HepG2 (cell line): ENCODE results near the gene XKR3. TPM values are rescaled to one million over a fixed set of nuclear protein-coding genes. Genes with fewer than 3 reads are reported as not detected.
A peak's percentile ranks its signal among the peaks of the same experiment; 100 is the strongest.
"Not testable (repeated sequence)": the region's sequence is repeated elsewhere in the genome, so short reads cannot be mapped to it uniquely, and the experiment has no call there.

Source experiments
- ATAC-seq: fragments of 200-7000 bp; cut with Tn5 transposase; 3 replicates; pipeline ENCODE4 v1.9.1; 2020; ENCODE audit warnings: mild to moderate bottlenecking, moderate library complexity
- Bru-seq: library from RNA; stranded (reverse); fragments of 400-500 nt; gene quantifications from one replicate; lab custom pipeline; 2021; lab: Mats Ljungman, UMichigan
- BruChase-seq, 2 experiments: library from RNA; stranded (reverse); fragments of 400-500 nt; gene quantifications; one replicate each; lab custom pipeline; 2021; lab: Mats Ljungman, UMichigan
- BruUV-seq: library from RNA; stranded (reverse); fragments of 400-500 nt; replicated peaks from 2 replicates; lab custom pipeline; 2021; lab: Mats Ljungman, UMichigan
- CTCF ChIA-PET: fragments of 300-600 bp; formaldehyde crosslinking; extraction: SDS; loops from one replicate; lab custom pipeline; 2021; ENCODE audit warnings: low total read pairs, inconsistent platforms, low intra/inter-chr PET ratio; lab: Yijun Ruan, JAX
- POLR2A ChIA-PET: fragments of 350-600 bp; sonication (Branson Sonifier 250); formaldehyde crosslinking; loops from one replicate; lab custom pipeline; 2020; ENCODE audit warnings: antibody characterized with exemption, inconsistent platforms; lab: Yijun Ruan, JAX
- DNase-seq: peaks from one replicate; pipeline ENCODE4 v3.0.0-alpha.2; 2015; ENCODE audit warnings: low spot score
- FAIRE-seq: peaks from 3 replicates; lab custom pipeline; 2011; peaks lifted over from hg19 to GRCh38; lab: Jason Lieb, UNC
- H2AFZ ChIP-seq: one replicate; pipeline ENCODE4 v1.6.1; 2011; ENCODE audit warnings: low read length, inconsistent platforms
- H3K27ac ChIP-seq: fragments of 300-600 bp; 3 replicates; pipeline ENCODE4 v1.8.0; 2011; ENCODE audit warnings: mixed run types, mild to moderate bottlenecking, mixed read lengths, low read length, inconsistent platforms; ENCODE audit not compliant: insufficient read depth; ENCODE audit errors: extremely low read length
- H3K27me3 ChIP-seq, 2 experiments: fragments of 200-600 bp in 1 of 2; 2 replicates in 1 of 2; 3 replicates in 1 of 2; pipeline versions ENCODE4 v1.6.0 to v1.8.0; 2011; ENCODE audit warnings: low read length in 2 of 2, mild to moderate bottlenecking in 2 of 2, moderate library complexity in 2 of 2, inconsistent platforms in 1 of 2; ENCODE audit not compliant: insufficient read depth in 2 of 2, control insufficient read depth in 1 of 2
- H3K36me3 ChIP-seq, 2 experiments: fragments of 200-600 bp in 1 of 2; replicated peaks in 1 of 2; 2 replicates in 1 of 2; 3 replicates in 1 of 2; pipeline versions ENCODE4 v1.5.1 to v1.8.0; 2011; ENCODE audit warnings: low read length in 2 of 2, inconsistent platforms in 1 of 2; ENCODE audit not compliant: insufficient read depth in 2 of 2, control insufficient read depth in 1 of 2
- H3K4me1 ChIP-seq: 2 replicates; pipeline ENCODE4 v1.5.1; 2012; ENCODE audit warnings: low read length, inconsistent platforms; ENCODE audit not compliant: insufficient read depth
- H3K4me2 ChIP-seq: 2 replicates; pipeline ENCODE4 v1.6.0; 2011; ENCODE audit warnings: low read depth, low read length, inconsistent platforms
- H3K4me3 ChIP-seq, 3 experiments: fragments of 200-600 bp in 1 of 3; sonication (generic), shearing (Covaris generic) in 1 of 3; replicated peaks in 1 of 3; 2 replicates each; pipeline ENCODE4 v1.5.1; 2011 to 2016; ENCODE audit warnings: low read length in 3 of 3, inconsistent platforms in 2 of 3, low read depth in 2 of 3, mild to moderate bottlenecking in 2 of 3, control low read depth in 1 of 3, mixed read lengths in 1 of 3; ENCODE audit not compliant: insufficient read depth in 1 of 3
- H3K79me2 ChIP-seq: one replicate; pipeline ENCODE4 v1.6.1; 2011; ENCODE audit warnings: low read length, inconsistent platforms; ENCODE audit not compliant: insufficient read depth
- H3K9ac ChIP-seq: 2 replicates; pipeline ENCODE4 v1.6.0; 2011; ENCODE audit warnings: mild to moderate bottlenecking, low read depth, low read length, inconsistent platforms; ENCODE audit not compliant: insufficient read depth
- H3K9me3 ChIP-seq: 2 replicates; pipeline ENCODE4 v1.5.1; 2012; ENCODE audit warnings: mild to moderate bottlenecking, low read length
- H4K20me1 ChIP-seq: 2 replicates; pipeline ENCODE4 v1.6.0; 2011; ENCODE audit warnings: inconsistent platforms, mild to moderate bottlenecking, low read length, moderate library complexity; ENCODE audit not compliant: insufficient read depth
- FOSL2 ChIP-seq: sonication (generic); formaldehyde crosslinking; IDR thresholded peaks from 2 replicates; pipeline ENCODE4 v1.4.0; 2020; ENCODE audit warnings: missing genetic modification reagents
- WGBS: methylation state at CpG from one replicate; pipeline ENCODE4 v1.1.6; 2017; ENCODE audit warnings: low lambda C conversion rate; 5-methylcytosine and 5-hydroxymethylcytosine counted together
- in situ Hi-C: cut with HindIII; loops from 2 replicates; pipeline ENCODE4 v1.10.0; 2017; ENCODE audit warnings: low pct_unique_long_range_greater_than_20kb; ENCODE audit not compliant: extremely low pct_ligation_motif_present
- intact Hi-C: fragments of 100-400 bp; cut with micrococcal nuclease; formaldehyde crosslinking; loops from one replicate; pipeline ENCODE4 v1.10.0; 2022; ENCODE audit not compliant: unreplicated experiment
- long read RNA-seq, 2 experiments: library from RNA in 1 of 2; library from polyadenylated mRNA in 1 of 2; stranded (forward) in 1 of 2; unstranded in 1 of 2; transcript quantifications; one replicate each; pipeline ENCODE4 v2.0.0, GENCODE V29; 2019 to 2022
- polyA minus RNA-seq, 3 experiments: library from RNA; depleted of rRNA, polyadenylated mRNA; stranded (reverse); fragments of >200 nt; gene quantifications; 2 replicates each; pipeline ENCODE4 v1.2.3, GENCODE V29; 2011; ENCODE audit warnings: low replicate concordance in 1 of 3
- polyA plus RNA-seq, 8 experiments: library from polyadenylated mRNA; depleted of rRNA in 3 of 8; stranded (reverse) in 7 of 8; unstranded in 1 of 8; fragments of >200 nt; fragmentation: Illumina TruSeq in 4 of 8; extraction: Trizol in 4 of 8; gene quantifications; 2 replicates each; pipeline versions ENCODE4 v1.2.1 to v1.2.3, GENCODE V29; 2011 to 2016; ENCODE audit warnings: low read depth in 4 of 8, missing spikeins in 1 of 8, mixed read lengths in 1 of 8; ENCODE audit not compliant: insufficient read depth in 1 of 8
- total RNA-seq, 5 experiments: library from RNA; depleted of rRNA; stranded (reverse); fragments of >200 nt; fragmentation: Illumina TruSeq; extraction: Trizol; gene quantifications; 2 replicates each; pipeline ENCODE4 v1.2.3, GENCODE V29; 2016; ENCODE audit warnings: low read depth in 1 of 5
- TF ChIP-seq, protein P1 (sequence below): sonication (generic); formaldehyde crosslinking; IDR thresholded peaks from 2 replicates; pipeline ENCODE4 v1.8.0; 2022; ENCODE audit warnings: missing genetic modification reagents, mild to moderate bottlenecking, moderate library complexity, borderline replicate concordance

Gene XKR3
- total RNA-seq (2016; rRNA removed; fragmentation: Illumina TruSeq; extraction: Trizol) (not detected in 2 replicates), polyA plus RNA-seq (2011; rRNA removed) (not detected in 2 replicates), polyA minus RNA-seq (2011; rRNA and poly(A)+ RNA removed; ENCODE audit: low replicate concordance) (not detected in 2 replicates), Bru-seq, nascent RNA (not detected), BruChase-seq, experiment 1, labeled RNA remaining after a 6-hour chase (not detected), BruChase-seq, experiment 2, labeled RNA remaining after a 2-hour chase (percentile 3 among the genes with signal in this experiment)
- total RNA-seq (2016; cell fraction: cytosol; rRNA removed; fragmentation: Illumina TruSeq; extraction: Trizol; ENCODE audit: low read depth) = not detected in 2 replicates
- total RNA-seq (2016; cell fraction: insoluble cytoplasmic fraction; rRNA removed; fragmentation: Illumina TruSeq; extraction: Trizol) = not detected in 2 replicates
- total RNA-seq (2016; cell fraction: membrane; rRNA removed; fragmentation: Illumina TruSeq; extraction: Trizol) = not detected in 2 replicates
- total RNA-seq (2016; cell fraction: nucleus; rRNA removed; fragmentation: Illumina TruSeq; extraction: Trizol) = not detected in 2 replicates
- polyA plus RNA-seq (2011; cell fraction: cytosol; rRNA removed) = not detected in 2 replicates
- polyA plus RNA-seq (2011; cell fraction: nucleus; rRNA removed) = not detected in 2 replicates
- polyA plus RNA-seq (2012) = not detected in 2 replicates
- polyA plus RNA-seq (2016; cell fraction: cytosol; fragmentation: Illumina TruSeq; extraction: Trizol; ENCODE audit: low read depth) = not detected in 2 replicates
- not detected in 2 replicates for polyA plus RNA-seq (2016; cell fraction: insoluble cytoplasmic fraction; fragmentation: Illumina TruSeq; extraction: Trizol; ENCODE audit: low read depth)
- polyA plus RNA-seq (2016; cell fraction: membrane; fragmentation: Illumina TruSeq; extraction: Trizol; ENCODE audit: low read depth) = not detected in 2 replicates
- polyA plus RNA-seq (2016; cell fraction: nucleus; fragmentation: Illumina TruSeq; extraction: Trizol; ENCODE audit: insufficient read depth, low read depth) = not detected in 2 replicates
- polyA minus RNA-seq (2011; cell fraction: cytosol; rRNA and poly(A)+ RNA removed) = not detected in 2 replicates
- not detected in 2 replicates for polyA minus RNA-seq (2011; cell fraction: nucleus; rRNA and poly(A)+ RNA removed)
- long read RNA-seq, experiment 1 = 0 reads
- long read RNA-seq, experiment 2 = 0 reads

DNA sequence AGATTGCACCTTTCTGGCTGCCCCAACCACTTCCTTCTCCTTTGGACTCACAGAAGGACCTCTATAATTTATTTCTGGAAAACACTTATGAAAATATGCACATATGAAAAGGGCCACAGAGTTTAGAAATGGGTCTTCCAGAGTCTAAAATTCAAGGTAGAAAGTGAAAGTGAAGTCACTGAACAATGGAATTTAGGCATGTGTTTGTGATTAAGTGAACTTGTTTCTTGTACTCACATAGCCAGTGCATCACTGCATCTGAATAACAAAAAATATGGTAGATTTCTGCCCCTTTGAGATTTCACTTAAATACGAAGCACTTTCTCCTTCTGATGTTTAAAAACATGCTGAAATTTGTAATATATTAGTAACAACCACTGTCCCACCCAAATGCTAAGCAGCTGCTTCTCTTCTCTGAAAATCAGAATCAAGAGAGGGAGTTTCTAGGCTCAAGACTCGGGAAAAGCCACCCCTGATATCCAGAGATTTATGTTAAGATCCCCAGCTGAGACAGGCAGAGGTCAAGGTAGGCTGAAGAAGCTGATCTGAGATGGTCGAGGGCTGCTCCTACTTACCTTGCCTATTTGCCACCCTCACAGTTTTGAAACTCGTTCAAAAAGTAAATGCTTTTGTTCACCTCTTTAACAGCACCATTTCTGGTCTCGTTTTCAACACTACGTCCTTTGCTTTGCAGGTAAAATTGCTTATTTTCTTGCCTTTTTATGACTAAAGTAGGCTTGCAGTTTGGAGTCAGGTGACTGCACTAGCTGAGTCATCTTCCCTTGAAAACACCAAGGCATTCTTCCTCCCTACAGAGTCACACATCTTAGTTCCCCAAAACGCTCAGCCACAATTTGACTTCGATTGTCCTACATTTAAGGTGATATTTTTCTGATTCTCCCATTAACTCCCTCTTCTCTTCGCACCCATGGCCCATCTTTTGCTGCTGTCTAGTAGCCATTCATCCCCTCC is at the start of gene XKR3:
Gene XKR3 (minus strand): TSS at position 696 of the 972 bp plus-strand sequence. CDS start 17,338 bp downstream, outside the sequence.
- no TSS peak for BruUV-seq
- peak within 1 kb of the TSS; percentile 98 for H2AFZ ChIP-seq
- no peak for FAIRE-seq
- no peaks in the 10 kb centered on the region for H3K27me3 ChIP-seq
- no peak within 1 kb of the TSS for H3K27ac ChIP-seq
- intact Hi-C loops = no loop called here
- CTCF ChIA-PET = no interaction called here
- H3K9ac ChIP-seq = no peak within 1 kb of the TSS
- POLR2A ChIA-PET = no interaction called here
- no peaks in the 10 kb centered on the region for H3K79me2 ChIP-seq
- H3K9me3 ChIP-seq = no peaks in the 10 kb centered on the region
- no peaks in the 10 kb centered on the region for H4K20me1 ChIP-seq
- H3K4me2 ChIP-seq = peak within 1 kb of the TSS; percentile 76
- H3K4me1 ChIP-seq = no peaks in the 10 kb centered on the region
- peak within 1 kb of the TSS; percentile 8 to 54 (median 32); a peak in 5 of 6 replicates for H3K4me3 ChIP-seq
- no peaks in the 10 kb centered on the region for H3K36me3 ChIP-seq
- TF ChIP-seq FOSL2 (CRISPR knock-in tag) = 0 out of 2 replicates have a peak, but pooled peaks have one; percentile 21
- TF ChIP-seq, protein P1, sequence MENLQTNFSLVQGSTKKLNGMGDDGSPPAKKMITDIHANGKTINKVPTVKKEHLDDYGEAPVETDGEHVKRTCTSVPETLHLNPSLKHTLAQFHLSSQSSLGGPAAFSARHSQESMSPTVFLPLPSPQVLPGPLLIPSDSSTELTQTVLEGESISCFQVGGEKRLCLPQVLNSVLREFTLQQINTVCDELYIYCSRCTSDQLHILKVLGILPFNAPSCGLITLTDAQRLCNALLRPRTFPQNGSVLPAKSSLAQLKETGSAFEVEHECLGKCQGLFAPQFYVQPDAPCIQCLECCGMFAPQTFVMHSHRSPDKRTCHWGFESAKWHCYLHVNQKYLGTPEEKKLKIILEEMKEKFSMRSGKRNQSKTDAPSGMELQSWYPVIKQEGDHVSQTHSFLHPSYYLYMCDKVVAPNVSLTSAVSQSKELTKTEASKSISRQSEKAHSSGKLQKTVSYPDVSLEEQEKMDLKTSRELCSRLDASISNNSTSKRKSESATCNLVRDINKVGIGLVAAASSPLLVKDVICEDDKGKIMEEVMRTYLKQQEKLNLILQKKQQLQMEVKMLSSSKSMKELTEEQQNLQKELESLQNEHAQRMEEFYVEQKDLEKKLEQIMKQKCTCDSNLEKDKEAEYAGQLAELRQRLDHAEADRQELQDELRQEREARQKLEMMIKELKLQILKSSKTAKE (CRISPR knock-in tag) = no peak
- 2% methylated on average over 9 of the region's 9 CpGs for WGBS
- in situ Hi-C loops = no loop called here
- peak; percentile 43; the same call in 2 of the 3 replicates for ATAC-seq
- no peak for DNase-seq

DNA sequence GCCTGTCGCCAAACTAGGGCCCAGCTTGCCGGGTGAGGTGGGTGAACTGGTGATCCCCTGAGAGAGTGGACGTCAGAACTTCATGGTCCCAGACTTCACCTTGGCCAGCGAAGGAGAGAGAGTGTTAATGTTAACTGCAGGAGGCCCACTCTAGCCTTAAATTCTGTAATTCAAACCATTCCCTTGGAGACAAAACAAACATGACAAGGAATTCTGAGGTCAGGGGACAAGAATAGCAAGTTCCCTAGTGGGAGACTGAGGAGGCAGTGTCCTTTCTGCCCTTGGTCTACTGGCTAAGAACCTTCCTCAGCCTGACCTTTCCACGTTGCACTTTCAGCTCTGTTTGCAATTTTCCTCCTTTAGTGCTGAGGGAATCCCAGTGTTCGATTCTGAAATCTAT is 44.4 kb upstream of the XKR3 start:
- ATAC-seq, H3K27ac ChIP-seq, BruUV-seq, in situ Hi-C loops, H3K4me1 ChIP-seq, H3K4me3 ChIP-seq, intact Hi-C loops, H3K27me3 ChIP-seq, FAIRE-seq, H3K79me2 ChIP-seq, H2AFZ ChIP-seq, H3K9ac ChIP-seq, POLR2A ChIA-PET, H3K9me3 ChIP-seq, H3K36me3 ChIP-seq, H3K4me2 ChIP-seq, DNase-seq, H4K20me1 ChIP-seq, CTCF ChIA-PET: not testable (repeated sequence)
- WGBS = 36% methylated on average over 6 of the region's 6 CpGs
